Stimulated activated CD8-positive, alpha-beta memory T cell treated with anti-CD3 and anti-CD28 coated beads, Interleukin-12 subunit alpha, Interleukin-12 subunit beta, amount 100 ng/mL, for 4 hours (primary cell): ENCODE results near the gene ZNF208.
"Not testable (repeated sequence)": the region's sequence is repeated elsewhere in the genome, so short reads cannot be mapped to it uniquely, and the experiment has no call there.

ENCODE experiments used
- DNase-seq: peaks from one replicate; pipeline ENCODE4 v3.0.0-alpha.2; 2020; ENCODE audit warnings: low read depth

ZNF208 gene

DNA sequence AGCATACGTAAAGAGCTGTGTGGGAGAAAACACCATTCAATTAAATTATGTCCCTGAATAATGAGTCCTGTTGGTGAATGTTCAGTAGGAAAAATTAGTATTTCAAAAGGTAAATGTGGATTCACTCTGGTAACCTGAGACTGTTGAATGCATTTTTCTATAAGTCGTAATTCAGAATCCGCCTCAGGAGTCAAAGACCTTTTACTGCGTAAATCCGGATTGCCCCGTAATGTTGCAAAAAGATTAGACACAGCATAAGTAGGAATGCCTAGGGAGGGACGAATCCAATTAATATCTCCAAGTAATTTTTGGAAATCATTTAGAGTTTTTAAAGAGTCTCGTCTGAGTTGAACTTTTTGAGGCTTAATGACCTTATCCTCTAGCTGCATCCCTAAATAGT, 126.0 kb downstream of the ZNF208 start:
- not testable (repeated sequence) for DNase-seq

DNA sequence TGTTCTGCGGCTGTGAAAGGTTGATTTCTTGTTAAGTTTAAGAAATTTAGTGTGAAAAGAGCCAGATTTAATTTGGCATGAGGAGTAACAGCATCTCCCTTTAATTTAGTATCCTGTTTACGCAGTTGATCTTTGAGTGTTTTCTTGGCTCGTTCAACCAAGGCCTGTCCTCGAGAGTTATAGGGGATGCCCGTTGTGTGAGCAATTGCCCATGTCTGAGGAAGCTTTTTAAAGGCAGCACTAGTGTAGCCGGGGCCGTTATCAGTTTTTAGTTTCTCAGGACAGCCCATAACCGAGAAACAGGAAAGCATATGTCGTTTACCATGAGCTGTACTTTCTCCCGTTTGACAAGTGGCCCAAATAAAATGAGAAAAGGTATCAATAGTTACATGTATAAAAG, 127.2 kb downstream of the ZNF208 start:
- no peak for DNase-seq
